ENCODE data around the gene GNG11.

- TF ChIP-seq, protein P1, sequence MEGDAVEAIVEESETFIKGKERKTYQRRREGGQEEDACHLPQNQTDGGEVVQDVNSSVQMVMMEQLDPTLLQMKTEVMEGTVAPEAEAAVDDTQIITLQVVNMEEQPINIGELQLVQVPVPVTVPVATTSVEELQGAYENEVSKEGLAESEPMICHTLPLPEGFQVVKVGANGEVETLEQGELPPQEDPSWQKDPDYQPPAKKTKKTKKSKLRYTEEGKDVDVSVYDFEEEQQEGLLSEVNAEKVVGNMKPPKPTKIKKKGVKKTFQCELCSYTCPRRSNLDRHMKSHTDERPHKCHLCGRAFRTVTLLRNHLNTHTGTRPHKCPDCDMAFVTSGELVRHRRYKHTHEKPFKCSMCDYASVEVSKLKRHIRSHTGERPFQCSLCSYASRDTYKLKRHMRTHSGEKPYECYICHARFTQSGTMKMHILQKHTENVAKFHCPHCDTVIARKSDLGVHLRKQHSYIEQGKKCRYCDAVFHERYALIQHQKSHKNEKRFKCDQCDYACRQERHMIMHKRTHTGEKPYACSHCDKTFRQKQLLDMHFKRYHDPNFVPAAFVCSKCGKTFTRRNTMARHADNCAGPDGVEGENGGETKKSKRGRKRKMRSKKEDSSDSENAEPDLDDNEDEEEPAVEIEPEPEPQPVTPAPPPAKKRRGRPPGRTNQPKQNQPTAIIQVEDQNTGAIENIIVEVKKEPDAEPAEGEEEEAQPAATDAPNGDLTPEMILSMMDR (conservative IDR thresholded peaks at IDR 0.05; ENCODE audit: low read depth in 2 of 2): no peak
- TF ChIP-seq JUNB (IDR thresholded peaks at IDR 0.05; ENCODE audit: unreplicated experiment) (no peak), EZH2phosphoT487 (IDR thresholded peaks at IDR 0.05; ENCODE audit: unreplicated experiment) (no peak), NANOG (IDR thresholded peaks at IDR 0.05; ENCODE audit: borderline replicate concordance) (no peak), POLR2AphosphoS5 (IDR thresholded peaks at IDR 0.05; ENCODE audit: low read depth) (no peak)
Observed at GRCh38 chr7:93957767-93958166, 36.2 kb downstream of the GNG11 start.

All from GM23338 (cell line).